Natural killer cell (primary cell): ENCODE measurements around the gene MAPK4. TPM values are rescaled to one million over a fixed set of nuclear protein-coding genes. Genes with fewer than 3 reads are reported as not detected.
"Not testable (repeated sequence)": the region's sequence is repeated elsewhere in the genome, so short reads cannot be mapped to it uniquely, and the experiment has no call there.

ENCODE experiments used
- ATAC-seq, 3 donors: fragments of 150-1000 bp in 2 of 3; fragments of 200-7000 bp in 1 of 3; cut with Tn5 transposase; 1 replicate in 1 of 3; 2 replicates in 2 of 3; pipeline ENCODE4 v1.10.0; 2021; ENCODE audit warnings: mild to moderate bottlenecking in 2 of 3, moderate library complexity in 2 of 3
- DNase-seq, 2 donors: peaks; one replicate each; pipeline versions ENCODE4 v3.0.0 to v3.0.0-alpha.2; 2013 to 2021; ENCODE audit warnings: mixed read lengths in 1 of 2
- H3K27ac ChIP-seq: one replicate; pipeline ENCODE4 v1.5.1; 2013; ENCODE audit warnings: mild to moderate bottlenecking, low read length
- H3K27me3 ChIP-seq: one replicate; pipeline ENCODE4 v1.6.1; 2013; ENCODE audit warnings: low read length; ENCODE audit not compliant: control insufficient read depth, insufficient read depth
- H3K36me3 ChIP-seq: one replicate; pipeline ENCODE4 v1.6.1; 2013; ENCODE audit warnings: low read length; ENCODE audit not compliant: control insufficient read depth, insufficient read depth
- H3K4me1 ChIP-seq: one replicate; pipeline ENCODE4 v1.6.1; 2013; ENCODE audit warnings: low read length; ENCODE audit not compliant: control insufficient read depth, insufficient read depth
- H3K4me3 ChIP-seq: one replicate; pipeline ENCODE4 v1.5.1; 2013; ENCODE audit warnings: low read length
- H3K9me3 ChIP-seq: one replicate; pipeline ENCODE4 v1.6.1; 2013; ENCODE audit warnings: low read length; ENCODE audit not compliant: control insufficient read depth, insufficient read depth
- H3K27ac Mint-ChIP-seq, 2 donors: one replicate each; pipeline ENCODE4 v1.8.0; 2022; ENCODE audit warnings: mild to moderate bottlenecking in 2 of 2, mixed read lengths in 2 of 2, moderate library complexity in 1 of 2
- H3K27me3 Mint-ChIP-seq, 2 donors: one replicate each; pipeline ENCODE4 v1.8.0; 2022; ENCODE audit warnings: low read depth in 2 of 2, mixed read lengths in 2 of 2
- H3K36me3 Mint-ChIP-seq: one replicate; pipeline ENCODE4 v1.8.0; 2022; ENCODE audit warnings: mixed read lengths
- H3K4me1 Mint-ChIP-seq, 2 donors: one replicate each; pipeline ENCODE4 v1.8.0; 2022; ENCODE audit warnings: mixed read lengths in 2 of 2
- H3K4me3 Mint-ChIP-seq: one replicate; pipeline ENCODE4 v1.8.0; 2022; ENCODE audit warnings: mild to moderate bottlenecking, moderate library complexity, mixed read lengths
- H3K9me3 Mint-ChIP-seq, 2 donors: one replicate each; pipeline ENCODE4 v1.8.0; 2022; ENCODE audit warnings: mixed read lengths in 2 of 2
- CTCF ChIP-seq: fragments of 200-600 bp; IDR thresholded peaks from one replicate; pipeline ENCODE4 v1.8.0; 2022; ENCODE audit warnings: antibody characterized with exemption
- WGBS: methylation state at CpG from one replicate; pipeline ENCODE4 v1.1.7; 2013; ENCODE audit warnings: missing lambda C conversion rate; ENCODE audit not compliant: insufficient coverage; 5-methylcytosine and 5-hydroxymethylcytosine counted together
- intact Hi-C: fragments of 100-400 bp; cut with micrococcal nuclease; formaldehyde crosslinking; loops from one replicate; pipeline ENCODE4 v1.14.2; 2022
- total RNA-seq, 4 donors: library from RNA; stranded (reverse); fragments of 120-200 nt in 1 of 4; gene quantifications; one replicate each; pipeline versions ENCODE4 v1.2.3 to v1.2.4, GENCODE V29; 2013 to 2022

The MAPK4 gene
- total RNA-seq, 3 donors from 2014 or later (not counting 1 experiment from before 2014, with no cell fraction given): not detected

GRCh38 chr18:50545936-50546335 is 14.0 kb upstream of the MAPK4 start:
- H3K4me1 ChIP-seq: no peaks in the 10 kb centered on the region
- DNase-seq: no peak
- no peak for TF ChIP-seq CTCF
- intact Hi-C loops: no loop called here
- no peaks in the 10 kb centered on the region for H3K9me3 ChIP-seq
- Mint-ChIP-seq H3K4me3 (no peak overlapping the region), H3K9me3 (peaks cover 0 to 2% of the 10 kb centered on the region in 2 donors), H3K27ac (no peak overlapping the region), H3K4me1 (no peaks in the 10 kb centered on the region), H3K36me3 (no peaks in the 10 kb centered on the region), H3K27me3 (peaks cover 5 to 7% of the 10 kb centered on the region in 2 donors)
- no peak overlapping the region for H3K4me3 ChIP-seq
- H3K36me3 ChIP-seq: no peaks in the 10 kb centered on the region
- no peaks in the 10 kb centered on the region for H3K27me3 ChIP-seq
- no peak for ATAC-seq
- no peak overlapping the region for H3K27ac ChIP-seq
- WGBS: 90% methylated on average over 19 of the region's 19 CpGs

- DNase-seq: no peak
- 80% methylated on average over 1 of the region's 1 CpG for WGBS
- H3K9me3 ChIP-seq: no peaks in the 10 kb centered on the region
These were observed 11.7 kb upstream of the MAPK4 start for GRCh38 chr18:50548160-50548559.

GRCh38 chr18:50551651-50552050 is 8.2 kb upstream of the MAPK4 start:
- H3K27ac Mint-ChIP-seq, H3K27ac ChIP-seq, DNase-seq, H3K9me3 Mint-ChIP-seq, H3K36me3 ChIP-seq, H3K4me3 Mint-ChIP-seq, H3K36me3 Mint-ChIP-seq, H3K4me1 Mint-ChIP-seq, ATAC-seq, H3K9me3 ChIP-seq, intact Hi-C loops, H3K4me3 ChIP-seq, H3K4me1 ChIP-seq, H3K27me3 ChIP-seq: not testable (repeated sequence)
- peaks cover 11 to 41% of the 10 kb centered on the region in 2 donors for H3K27me3 Mint-ChIP-seq
- WGBS: no CpG with 5 or more reads among the region's 1 CpG

More at GRCh38 chr18:50548160-50548559, 11.7 kb upstream of the MAPK4 start:
- no peaks in the 10 kb centered on the region for H3K36me3 Mint-ChIP-seq
- Histone ChIP-seq H3K4me3 (no peak overlapping the region), H3K4me1 (no peaks in the 10 kb centered on the region), H3K27ac (no peak overlapping the region), H3K27me3 (no peaks in the 10 kb centered on the region), H3K36me3 (no peaks in the 10 kb centered on the region)
- no peak for ATAC-seq
- no peak overlapping the region for H3K27ac Mint-ChIP-seq
- peaks cover under 1 to 14% of the 10 kb centered on the region in 2 donors for H3K27me3 Mint-ChIP-seq
- no peak for TF ChIP-seq CTCF
- peaks cover 0 to 2% of the 10 kb centered on the region in 2 donors for H3K9me3 Mint-ChIP-seq
- H3K4me3 Mint-ChIP-seq: no peak overlapping the region
- H3K4me1 Mint-ChIP-seq: no peaks in the 10 kb centered on the region
- intact Hi-C loops: no loop called here

GRCh38 chr18:50558157-50558556 is 1.7 kb upstream of the MAPK4 start:
- Mint-ChIP-seq H3K27ac (no peak overlapping the region), H3K36me3 (peaks cover 5% of the 10 kb centered on the region), H3K9me3 (peaks cover 4 to 6% of the 10 kb centered on the region in 2 donors), H3K4me1 (no peaks in the 10 kb centered on the region), H3K4me3 (no peak overlapping the region), H3K27me3 (peaks cover 31 to 68% of the 10 kb centered on the region in 2 donors)
- WGBS: 71% methylated on average over 9 of the region's 10 CpGs
- ATAC-seq (no peak), DNase-seq (no peak)
- no peaks in the 10 kb centered on the region for H3K9me3 ChIP-seq
- H3K27ac ChIP-seq: no peak overlapping the region
- no peak overlapping the region for H3K4me3 ChIP-seq
- H3K36me3 ChIP-seq: no peaks in the 10 kb centered on the region
- peaks cover 34% of the 10 kb centered on the region for H3K27me3 ChIP-seq
- H3K4me1 ChIP-seq: peaks cover 10% of the 10 kb centered on the region
- TF ChIP-seq CTCF: no peak
- intact Hi-C loops: no loop called here
